CD4-positive, alpha-beta T cell treated with Interleukin-2 at 100 ng/mL for 4 hours (primary cell): ENCODE results near the gene ZYG11B.
"Not testable (repeated sequence)": the region's sequence is repeated elsewhere in the genome, so short reads cannot be mapped to it uniquely, and the experiment has no call there.

ENCODE experiments used
- DNase-seq: peaks from one replicate; pipeline ENCODE4 v3.0.0-alpha.2; 2020; ENCODE audit warnings: low spot score

ZYG11B gene

GRCh38 chr1:52707927-52708655, 18.2 kb upstream of the ZYG11B start:
- DNase-seq, result no peak

GRCh38 chr1:52709016-52709415, 17.2 kb upstream of the ZYG11B start:
- DNase-seq, result no peak

- DNase-seq, result no peak
Measured at GRCh38 chr1:52713590-52713989, 12.7 kb upstream of the ZYG11B start.

DNA sequence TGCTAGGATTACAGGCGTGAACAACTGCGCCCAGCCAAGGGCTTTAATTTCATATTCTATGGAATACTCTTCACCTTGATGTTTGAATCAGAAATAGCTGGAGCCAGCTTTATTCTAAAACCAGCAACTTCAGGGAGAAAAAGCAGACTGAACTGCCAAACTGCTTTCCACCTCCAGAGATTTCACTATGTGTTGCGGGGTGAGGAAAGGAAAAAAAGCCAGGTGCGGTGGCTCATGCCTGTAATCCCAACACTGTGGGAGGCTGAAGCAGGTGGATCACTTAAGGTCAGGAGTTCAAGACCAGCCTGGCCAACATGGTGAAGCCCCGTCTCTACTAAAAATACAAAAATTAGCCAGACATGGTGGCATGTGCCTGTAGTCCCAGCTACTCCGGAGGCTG, 11.0 kb upstream of the ZYG11B start:
- DNase-seq, result not testable (repeated sequence)

GRCh38 chr1:52723260-52723659, 3.0 kb upstream of the ZYG11B start:
- DNase-seq, result no peak

GRCh38 chr1:52725903-52726264, 369 bp upstream of the ZYG11B start:
- no peak for DNase-seq

DNA sequence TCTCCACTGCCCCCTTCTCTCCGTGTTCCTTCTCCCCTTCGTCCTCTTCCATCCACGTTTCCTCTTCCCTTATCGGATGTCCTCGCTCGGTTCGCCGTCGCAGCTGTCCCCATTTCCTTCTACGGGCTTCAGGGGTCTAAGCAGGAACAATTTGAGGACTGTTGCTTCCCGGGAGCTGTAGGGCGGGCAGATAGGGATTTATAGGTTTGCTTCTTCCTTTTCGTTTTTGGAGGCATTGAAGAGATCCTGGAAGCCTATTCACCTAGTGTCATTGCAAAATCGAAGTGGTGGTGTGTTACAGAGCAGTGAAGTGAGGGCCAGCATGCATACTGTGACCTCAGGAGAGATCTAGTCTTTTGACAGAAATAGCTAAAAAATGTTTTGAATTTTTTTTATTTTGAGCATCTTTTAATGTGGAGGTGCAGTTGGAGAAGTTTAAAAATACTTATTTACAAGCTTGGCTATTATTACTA, 897 bp downstream of the ZYG11B start:
- no peak for DNase-seq

DNA sequence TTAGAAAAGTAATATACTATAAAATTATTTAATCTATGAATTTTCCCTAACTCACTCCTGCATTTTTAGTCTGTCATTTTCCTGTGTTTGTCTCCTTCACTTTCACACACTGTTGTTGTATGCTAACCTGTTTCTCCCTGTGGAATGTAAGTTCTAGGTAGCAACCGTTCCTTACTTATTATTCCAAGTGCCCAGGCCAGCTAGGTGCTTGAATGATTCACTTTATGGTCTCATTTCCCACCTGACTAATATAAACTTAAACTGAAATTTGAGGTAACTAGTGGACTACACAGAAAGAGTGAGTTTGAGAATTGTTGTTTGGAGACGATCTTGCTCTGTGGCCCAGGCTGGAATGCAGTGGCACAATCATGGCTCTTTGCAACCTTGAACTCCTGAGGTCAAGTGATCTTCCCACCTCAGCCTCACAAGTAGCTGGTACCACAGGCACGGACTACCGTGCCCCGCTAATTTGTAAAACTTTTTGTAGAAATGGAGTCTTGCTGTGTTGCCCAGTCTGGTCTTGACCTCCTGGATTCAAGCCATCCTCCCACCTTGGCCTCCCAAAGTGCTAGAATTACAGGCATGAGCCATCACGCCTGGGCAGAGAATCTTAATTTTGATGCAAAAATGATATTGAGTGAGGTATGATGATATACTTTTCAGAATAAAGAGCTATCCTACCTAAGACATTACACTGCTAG, 1.9 kb downstream of the ZYG11B start:
- DNase-seq, result no peak

GRCh38 chr1:52733368-52733767, 7.1 kb downstream of the ZYG11B start:
- DNase-seq, result no peak

GRCh38 chr1:52735371-52735770, 9.1 kb downstream of the ZYG11B start:
- DNase-seq, result not testable (repeated sequence)

DNA sequence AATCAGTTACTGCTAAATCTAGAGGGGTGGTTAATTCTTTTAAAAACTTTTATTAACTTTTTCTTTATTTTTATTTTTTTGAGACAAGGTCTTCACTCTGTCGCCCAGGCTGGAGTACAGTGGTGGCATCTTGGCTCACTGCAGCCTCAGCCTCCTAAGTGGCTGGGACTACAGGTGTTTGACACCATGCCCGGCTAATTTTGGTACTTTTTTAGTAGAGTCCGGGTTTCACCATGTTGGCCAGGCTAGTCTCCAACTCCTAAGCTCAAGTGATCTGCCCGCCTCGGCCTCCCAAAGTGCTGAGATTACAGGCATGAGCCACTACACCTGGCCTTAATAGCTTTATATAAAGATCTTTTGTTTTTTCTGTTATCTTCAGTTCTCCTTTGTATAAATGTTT, 11.9 kb downstream of the ZYG11B start:
- no peak for DNase-seq

DNA sequence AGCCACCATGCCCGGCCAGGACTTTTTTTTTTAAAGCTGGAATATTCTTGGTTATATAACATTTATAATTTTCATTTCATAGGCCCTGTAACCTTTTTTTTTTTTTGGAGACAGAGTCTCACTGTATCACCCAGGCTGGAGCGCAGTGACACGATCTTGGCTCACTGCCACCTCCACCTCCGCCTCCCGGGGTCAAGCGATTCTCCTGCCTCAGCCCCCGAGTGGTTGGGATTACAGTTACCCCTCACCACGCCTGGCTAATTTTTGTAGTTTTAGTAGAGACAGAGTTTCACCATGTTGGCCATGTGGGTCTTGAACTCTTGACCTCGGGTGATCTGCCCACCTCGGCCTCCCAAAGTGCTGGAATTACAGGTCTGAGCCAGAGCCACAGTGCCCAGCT, 12.6 kb downstream of the ZYG11B start:
- no peak for DNase-seq

GRCh38 chr1:52739699-52740467, 13.6 kb downstream of the ZYG11B start:
- no peak for DNase-seq

GRCh38 chr1:52741259-52741658, 15.0 kb downstream of the ZYG11B start:
- no peak for DNase-seq

DNA sequence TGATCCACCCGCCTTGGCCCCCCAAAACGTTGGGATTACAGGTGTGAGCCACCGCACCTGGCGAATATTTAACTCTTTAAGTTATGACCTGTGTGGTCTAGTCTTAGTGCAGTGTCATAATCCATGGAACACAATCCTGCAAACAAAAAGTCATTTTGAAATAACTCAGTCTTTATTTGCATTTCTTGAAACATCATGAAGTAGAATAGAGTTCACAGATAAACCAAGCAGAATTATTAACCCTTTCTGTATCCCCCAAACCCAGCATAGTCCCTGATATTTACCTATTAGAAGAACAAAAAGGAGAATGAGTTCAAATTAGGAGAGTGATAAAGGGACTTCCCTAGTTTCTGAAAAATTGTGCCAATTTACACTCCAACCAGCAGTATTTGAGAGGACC, 19.9 kb downstream of the ZYG11B start:
- DNase-seq, result no peak

- DNase-seq, result no peak
Measured at GRCh38 chr1:52747450-52747849, 21.2 kb downstream of the ZYG11B start.

- DNase-seq, result no peak
Measured at GRCh38 chr1:52748119-52748518, 21.9 kb downstream of the ZYG11B start.

GRCh38 chr1:52749496-52749895, 23.2 kb downstream of the ZYG11B start:
- DNase-seq, result not testable (repeated sequence)

DNA sequence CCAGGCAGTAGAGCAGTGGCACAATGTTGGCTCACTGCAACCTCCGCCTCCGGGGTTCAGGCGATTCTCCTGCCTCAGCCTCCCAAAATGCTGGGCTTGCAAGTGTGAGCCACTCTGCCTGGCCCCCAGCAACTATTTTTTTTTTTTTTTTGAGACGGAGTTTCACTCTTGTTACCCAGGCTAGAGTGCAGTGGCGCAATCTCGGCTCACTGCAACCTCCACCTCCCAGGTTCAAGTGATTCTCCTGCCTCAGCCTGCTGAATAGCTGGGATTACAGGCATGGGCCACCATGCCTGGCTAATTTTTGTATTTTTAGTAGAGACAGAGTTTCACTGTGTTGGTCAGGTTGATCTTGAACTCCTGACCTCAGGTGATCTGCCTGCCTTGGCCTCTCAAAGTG, 23.9 kb downstream of the ZYG11B start:
- not testable (repeated sequence) for DNase-seq

- DNase-seq, result no peak
Measured at GRCh38 chr1:52751589-52752483, 25.6 kb downstream of the ZYG11B start.

GRCh38 chr1:52752484-52752826, 26.2 kb downstream of the ZYG11B start:
- DNase-seq, result no peak

GRCh38 chr1:52753169-52753568, 26.9 kb downstream of the ZYG11B start:
- no peak for DNase-seq
